Right atrium auricular region (tissue), 2 donors: ENCODE results near the gene ALG2. TPM values are rescaled to one million over a fixed set of nuclear protein-coding genes. Genes with fewer than 3 reads are reported as not detected.

ENCODE experiments used
- DNase-seq: peaks from one replicate; pipeline ENCODE4 v3.0.0-alpha.2; 2019; ENCODE audit warnings: low spot score
- H3K27ac ChIP-seq, 2 donors: fragments of 200-600 bp; sonication (generic); 1 replicate in 1 of 2; 2 replicates in 1 of 2; pipeline ENCODE4 v1.5.1; 2016 to 2019
- H3K27me3 ChIP-seq, 2 donors: fragments of 200-600 bp; sonication (generic); one replicate each; pipeline versions ENCODE4 v1.5.1 to v1.6.0; 2017 to 2019
- H3K36me3 ChIP-seq: fragments of 200-600 bp; sonication (generic); one replicate; pipeline ENCODE4 v1.5.1; 2016
- H3K4me1 ChIP-seq, 2 donors: fragments of 200-600 bp; sonication (generic); one replicate each; pipeline versions ENCODE4 v1.5.1 to v1.6.0; 2017 to 2019
- H3K4me3 ChIP-seq, 2 donors: fragments of 200-600 bp; sonication (generic); 1 replicate in 1 of 2; 2 replicates in 1 of 2; pipeline ENCODE4 v1.5.1; 2017 to 2019; ENCODE audit warnings: mild to moderate bottlenecking in 1 of 2, moderate library complexity in 1 of 2
- H3K9me3 ChIP-seq, 2 donors: fragments of 200-600 bp; sonication (generic); one replicate each; pipeline ENCODE4 v1.5.1; 2019
- CTCF ChIP-seq, 2 donors: fragments of 200-600 bp; sonication (generic); IDR thresholded peaks; one replicate each; pipeline ENCODE4 v1.5.1; 2019; ENCODE audit warnings: antibody characterized with exemption in 2 of 2
- total RNA-seq, 2 donors: library from RNA; depleted of rRNA; stranded (reverse); fragments of >200 nt; gene quantifications; one replicate each; pipeline ENCODE4 v1.1.0, GENCODE V29; 2016

ALG2 gene
- total RNA-seq, 2 donors from 2014 or later = 21.6 to 26.2 TPM

DNA sequence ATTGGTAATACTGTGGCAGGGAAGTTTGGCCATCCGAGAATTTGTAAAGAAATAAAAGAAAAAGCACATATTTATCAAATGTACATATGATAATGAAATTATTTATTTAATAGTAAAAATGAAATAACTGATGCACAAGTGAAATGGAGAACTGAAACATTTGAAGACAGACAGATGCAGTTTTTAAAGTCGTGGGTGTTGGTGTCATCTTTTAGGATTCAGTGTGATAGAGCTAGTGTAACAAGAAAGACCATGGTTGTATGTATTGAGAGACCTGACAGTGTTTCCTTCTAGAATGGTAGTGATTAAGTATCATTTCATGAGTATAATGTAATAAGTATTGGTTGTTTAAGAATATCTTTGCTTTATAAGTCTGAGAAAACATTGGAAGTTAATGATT, 2.7 kb upstream of the ALG2 start:
- no peak for TF ChIP-seq CTCF (IDR thresholded peaks at IDR 0.05)
- Histone ChIP-seq H3K4me1 (peaks cover 3 to 59% of the 10 kb centered on the region in 2 donors), H3K9me3 (no peaks in the 10 kb centered on the region), H3K4me3 (no peak overlapping the region), H3K27me3 (no peaks in the 10 kb centered on the region), H3K27ac (no peak overlapping the region), H3K36me3 (peaks cover 27% of the 10 kb centered on the region)
- DNase-seq = no peak

DNA sequence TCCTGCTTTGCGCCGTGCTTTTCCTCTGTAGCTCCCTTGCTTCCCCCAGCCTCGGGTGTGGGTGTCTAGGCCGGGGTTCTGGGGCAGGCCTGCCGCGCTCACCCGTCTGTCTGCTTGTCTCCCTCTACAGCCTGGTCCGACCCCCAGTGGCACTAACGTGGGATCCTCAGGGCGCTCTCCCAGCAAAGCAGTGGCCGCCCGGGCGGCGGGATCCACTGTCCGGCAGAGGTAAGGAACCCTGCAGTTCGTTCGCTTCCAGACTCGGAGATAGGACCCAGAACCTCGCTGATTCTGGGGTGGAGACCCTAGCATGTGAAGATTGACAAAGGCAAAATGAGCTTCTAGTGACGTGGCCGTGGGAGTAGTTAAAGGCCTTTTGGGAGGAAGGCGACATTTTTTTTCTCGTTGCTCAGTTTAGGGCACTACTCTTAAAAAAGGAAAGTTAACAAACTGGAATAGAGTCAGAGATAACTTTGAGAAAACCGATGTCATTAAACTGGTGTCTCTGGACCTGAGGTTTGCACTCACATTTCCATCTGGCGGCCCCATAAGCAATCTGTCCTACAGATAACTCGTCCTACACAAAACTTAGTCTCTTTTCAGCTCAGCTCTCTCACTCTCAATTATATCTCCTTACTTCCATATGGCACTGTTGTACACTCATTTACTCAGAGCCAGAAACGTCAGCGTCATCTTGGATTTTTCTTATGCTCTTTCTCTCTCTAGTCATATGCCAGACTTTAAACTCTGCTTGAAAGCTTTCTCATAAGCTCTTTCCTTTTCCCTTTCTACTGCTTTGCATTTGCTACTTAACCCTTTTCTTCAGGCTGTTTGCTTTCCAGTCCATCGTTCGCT, 901 bp upstream of the ALG2 start:
- peak overlapping the region; percentile 94 to 97 for H3K4me3 ChIP-seq
- peaks cover 11% of the 10 kb centered on the region for H3K36me3 ChIP-seq
- H3K27me3 ChIP-seq = no peaks in the 10 kb centered on the region
- no peaks in the 10 kb centered on the region for H3K9me3 ChIP-seq
- H3K27ac ChIP-seq = peak overlapping the region; percentile 94 to 95
- peaks cover 3 to 66% of the 10 kb centered on the region in 2 donors for H3K4me1 ChIP-seq
- TF ChIP-seq CTCF (IDR thresholded peaks at IDR 0.05) = no peak
- DNase-seq = no peak

DNA sequence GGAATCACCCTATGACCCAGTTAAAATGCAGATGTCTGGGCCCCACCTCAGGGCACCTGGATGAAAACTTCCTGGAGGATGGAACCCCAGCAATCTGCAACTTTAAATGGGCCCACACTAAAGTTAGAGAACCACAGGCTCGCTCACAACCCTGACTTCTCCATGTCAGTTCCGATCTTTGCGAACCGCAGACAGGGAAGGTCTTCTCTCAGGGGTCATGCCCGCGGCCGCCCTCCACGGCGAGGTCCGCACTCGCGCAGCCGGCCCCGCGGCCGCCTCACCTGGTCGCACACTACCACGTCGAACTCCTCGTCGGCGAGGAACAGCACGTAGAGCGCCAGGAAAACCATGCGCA, 499 bp downstream of the ALG2 start:
- Histone ChIP-seq H3K9me3 (no peaks in the 10 kb centered on the region), H3K27me3 (no peaks in the 10 kb centered on the region), H3K4me1 (peaks cover 3 to 66% of the 10 kb centered on the region in 2 donors), H3K36me3 (peaks cover 9% of the 10 kb centered on the region), H3K27ac (peak overlapping the region; percentile 94 to 95), H3K4me3 (peak overlapping the region; percentile 94 to 97)
- no peak for TF ChIP-seq CTCF (IDR thresholded peaks at IDR 0.05)
- DNase-seq = no peak

- Histone ChIP-seq H3K36me3 (peaks cover 9% of the 10 kb centered on the region), H3K27me3 (no peaks in the 10 kb centered on the region), H3K4me3 (peak overlapping the region in 1 of 2 donors; percentile 94), H3K9me3 (no peaks in the 10 kb centered on the region), H3K27ac (no peak overlapping the region), H3K4me1 (peaks cover 3 to 53% of the 10 kb centered on the region in 2 donors)
- no peak for TF ChIP-seq CTCF (IDR thresholded peaks at IDR 0.05)
- DNase-seq = no peak
Observed at GRCh38 chr9:99220011-99220410, 1.7 kb downstream of the ALG2 start.

- Histone ChIP-seq H3K9me3 (no peaks in the 10 kb centered on the region), H3K36me3 (no peaks in the 10 kb centered on the region), H3K27ac (no peak overlapping the region), H3K27me3 (no peaks in the 10 kb centered on the region), H3K4me1 (peaks cover 0 to 28% of the 10 kb centered on the region in 2 donors), H3K4me3 (no peak overlapping the region)
- no peak for DNase-seq
- TF ChIP-seq CTCF (IDR thresholded peaks at IDR 0.05) = no peak
Observed at GRCh38 chr9:99216073-99216472, 5.7 kb downstream of the ALG2 start.
